ENCODE measurements around the gene SLC25A10.
A peak's percentile ranks its signal among the peaks of the same experiment; 100 is the strongest.
"Not testable (repeated sequence)": the region's sequence is repeated elsewhere in the genome, so short reads cannot be mapped to it uniquely, and the experiment has no call there.

SLC25A10 gene, protein sequence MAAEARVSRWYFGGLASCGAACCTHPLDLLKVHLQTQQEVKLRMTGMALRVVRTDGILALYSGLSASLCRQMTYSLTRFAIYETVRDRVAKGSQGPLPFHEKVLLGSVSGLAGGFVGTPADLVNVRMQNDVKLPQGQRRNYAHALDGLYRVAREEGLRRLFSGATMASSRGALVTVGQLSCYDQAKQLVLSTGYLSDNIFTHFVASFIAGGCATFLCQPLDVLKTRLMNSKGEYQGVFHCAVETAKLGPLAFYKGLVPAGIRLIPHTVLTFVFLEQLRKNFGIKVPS

DNA sequence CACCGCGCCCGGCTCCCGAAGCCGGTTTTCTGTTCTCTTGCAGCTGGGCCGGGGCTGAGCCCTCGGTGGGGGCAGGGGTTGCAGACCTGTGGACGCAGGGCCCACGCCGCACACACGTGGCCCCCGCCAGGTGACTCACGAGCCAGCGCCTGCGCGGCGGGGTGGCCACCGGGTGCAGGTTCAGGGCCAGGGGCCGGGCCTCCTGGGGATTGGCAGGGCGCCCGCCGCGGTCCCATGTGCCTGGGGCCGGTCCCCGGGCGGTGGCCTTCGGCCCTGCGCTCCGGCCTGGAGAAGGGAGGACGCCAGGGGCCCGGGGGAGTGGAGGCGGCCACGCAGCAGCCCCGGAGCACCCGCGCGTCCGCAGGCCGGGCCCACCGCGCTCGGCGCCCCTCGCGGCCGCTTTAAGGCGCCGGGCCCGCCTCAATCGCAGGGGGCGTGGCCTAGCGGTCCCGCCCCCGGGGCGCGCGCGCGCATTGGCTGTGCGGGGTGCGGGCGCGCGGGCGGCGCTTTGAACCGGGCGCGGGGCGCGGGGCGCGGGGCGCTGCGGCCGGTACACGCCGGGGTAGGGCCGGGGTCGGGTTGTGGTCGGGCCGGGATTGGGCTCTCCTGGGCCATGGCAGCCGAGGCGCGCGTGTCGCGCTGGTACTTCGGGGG, at the start of gene SLC25A10:
TSS of gene SLC25A10 (plus strand) at position 471 of the 654 bp plus-strand sequence. CDS start at position 614, 143 bp downstream.
- peak; percentile 70 for DNase-seq (ENCODE audit: low read depth, low spot score)

DNA sequence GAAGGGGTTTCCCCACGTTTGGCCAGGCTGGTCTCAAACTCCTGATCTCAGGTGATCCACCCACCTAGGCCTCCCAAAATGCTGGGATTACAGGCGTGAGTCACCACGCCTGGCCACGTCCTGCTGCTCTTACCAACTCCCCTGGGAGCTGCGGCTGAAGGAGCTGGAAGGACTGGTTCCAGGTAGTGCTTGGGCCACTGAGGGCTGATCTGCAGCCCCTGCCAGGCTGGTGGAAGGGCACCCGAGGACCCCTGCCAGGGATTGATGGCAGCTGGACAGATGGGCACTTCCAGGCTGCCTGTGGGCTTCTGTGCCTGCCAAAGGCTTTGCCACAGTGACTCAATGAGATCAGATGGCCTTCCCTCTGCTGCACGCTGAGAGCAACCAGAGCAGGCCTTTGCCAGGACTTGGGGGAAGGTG, 48.0 kb upstream of the SLC25A10 start:
- no peak for DNase-seq (ENCODE audit: low read depth, low spot score)

DNA sequence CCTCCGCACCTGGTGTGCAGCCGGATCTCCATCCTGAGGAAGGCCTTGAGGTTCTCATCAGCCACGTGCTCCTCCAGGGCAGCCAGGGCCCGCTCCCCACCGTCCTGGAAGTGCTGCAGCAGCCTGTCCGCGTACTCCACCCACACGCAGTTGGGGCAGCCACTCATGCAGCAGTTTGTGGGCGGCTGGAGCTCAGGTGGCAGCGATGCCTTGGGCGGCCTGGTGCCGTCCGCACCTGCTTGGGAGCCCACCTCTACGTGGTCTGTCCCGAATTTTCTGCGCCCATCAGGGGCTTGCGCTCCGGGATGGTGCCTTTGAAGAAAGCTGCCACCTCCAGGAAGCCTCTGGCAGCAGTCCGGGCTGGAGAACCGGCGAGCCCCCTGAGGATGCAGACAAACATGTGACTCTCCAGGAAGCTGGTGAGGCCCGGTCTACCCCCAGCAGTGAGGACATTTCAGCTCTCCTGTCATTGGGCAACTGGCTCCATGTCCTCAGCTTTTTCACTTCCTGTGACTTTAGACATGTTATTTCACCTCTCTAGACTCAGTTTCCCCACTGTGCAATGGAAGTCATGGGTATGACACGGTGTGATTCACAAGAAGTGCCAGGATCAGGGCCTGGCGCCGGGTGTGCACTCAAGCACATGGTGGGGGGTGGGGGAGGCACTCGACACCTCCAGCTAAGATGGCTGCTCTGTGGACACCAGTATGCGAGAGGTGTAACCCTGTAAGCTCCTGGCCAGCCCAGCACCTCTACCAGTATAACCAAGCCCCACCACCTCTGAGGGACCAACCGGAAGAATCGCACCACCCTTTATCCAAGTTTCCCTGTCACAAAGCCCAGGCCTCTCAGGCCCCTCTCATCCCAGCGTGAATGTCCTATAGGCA, 46.6 kb upstream of the SLC25A10 start:
- peak; percentile 16 for DNase-seq (ENCODE audit: low read depth, low spot score)

DNA sequence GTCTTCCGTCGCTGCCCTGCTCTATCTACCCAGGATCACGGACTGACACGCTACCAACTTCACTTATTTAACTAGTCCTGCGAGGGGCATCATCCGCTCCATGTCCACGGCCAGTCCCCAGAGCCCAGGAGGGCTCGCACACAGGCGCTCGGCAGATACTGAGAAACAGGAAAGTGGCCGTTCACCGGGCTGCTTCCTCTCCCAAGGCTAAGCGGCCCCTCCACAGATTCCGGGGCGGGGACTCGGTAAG, 46.1 kb upstream of the SLC25A10 start:
- no peak for DNase-seq (ENCODE audit: low read depth, low spot score)

DNA sequence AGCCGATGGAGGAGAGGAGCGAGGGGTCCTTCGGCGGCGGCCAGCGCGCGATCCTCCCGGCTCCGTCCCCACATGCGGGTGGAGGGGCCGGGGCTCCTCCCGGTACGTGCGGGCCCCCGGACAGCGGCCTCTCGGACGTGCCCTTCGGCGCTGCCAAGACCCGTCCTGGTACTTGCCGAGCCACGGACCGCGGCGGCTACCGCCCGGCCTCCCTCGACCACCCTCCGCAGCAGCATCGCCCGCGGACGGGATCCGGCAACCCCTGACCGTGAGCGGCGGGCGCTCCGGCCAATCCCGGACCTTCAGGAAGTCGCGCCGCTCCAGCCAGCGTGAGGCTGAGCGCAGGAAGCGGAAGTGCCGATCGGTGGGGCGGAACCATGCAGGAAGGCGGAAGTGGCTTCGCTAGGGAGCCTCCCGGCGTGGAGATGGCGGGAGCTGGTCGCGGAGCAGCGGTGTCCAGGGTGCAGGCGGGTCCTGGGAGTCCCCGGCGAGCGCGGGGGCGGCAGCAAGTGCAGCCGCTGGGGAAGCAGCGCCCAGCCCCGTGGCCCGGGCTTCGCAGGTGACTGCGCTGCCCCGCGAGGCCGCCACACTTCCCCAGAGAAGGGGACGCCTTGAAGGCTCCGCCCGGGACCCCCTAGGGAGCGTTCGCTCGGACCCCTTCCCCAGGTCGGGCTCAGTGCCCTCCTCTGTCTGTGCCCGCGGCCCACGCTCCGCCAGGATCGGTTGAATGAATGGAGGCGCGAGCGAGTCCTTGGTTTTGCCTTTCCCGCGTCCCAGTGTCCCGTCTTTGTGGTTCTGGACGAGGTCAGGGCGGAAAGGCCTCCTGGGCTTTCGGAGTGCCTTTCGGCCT, 45.5 kb upstream of the SLC25A10 start, which contains the start of the genes CCDC137 and OXLD1:
TSS of gene CCDC137 (plus strand) at position 396 of the 850 bp plus-strand sequence. CDS start at position 426, 30 bp downstream.
TSS of gene OXLD1 (minus strand) at position 264 of the 850 bp plus-strand sequence. CDS start at position 236, 28 bp downstream.
- DNase-seq (ENCODE audit: low read depth, low spot score) = peak; percentile 89

DNA sequence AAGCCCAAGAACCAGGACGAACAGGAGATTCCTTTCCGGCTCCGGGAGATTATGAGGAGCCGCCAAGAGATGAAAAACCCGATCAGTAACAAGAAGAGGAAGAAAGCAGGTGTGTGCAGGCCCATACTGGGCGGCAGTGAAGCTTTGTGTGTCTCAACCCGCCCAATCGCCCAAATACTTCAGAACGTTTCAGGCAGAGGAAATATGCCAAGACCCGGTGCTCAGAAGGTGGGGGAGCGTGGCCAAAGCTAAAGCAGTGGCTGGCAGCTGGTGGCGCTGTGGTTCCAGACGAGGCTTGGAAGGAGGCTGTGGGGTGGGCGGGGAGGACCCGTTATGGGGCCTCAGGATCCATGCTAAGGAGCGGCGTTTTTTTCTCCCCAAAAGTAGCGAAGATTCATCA, 44.3 kb upstream of the SLC25A10 start:
- DNase-seq (ENCODE audit: low read depth, low spot score) = no peak

DNA sequence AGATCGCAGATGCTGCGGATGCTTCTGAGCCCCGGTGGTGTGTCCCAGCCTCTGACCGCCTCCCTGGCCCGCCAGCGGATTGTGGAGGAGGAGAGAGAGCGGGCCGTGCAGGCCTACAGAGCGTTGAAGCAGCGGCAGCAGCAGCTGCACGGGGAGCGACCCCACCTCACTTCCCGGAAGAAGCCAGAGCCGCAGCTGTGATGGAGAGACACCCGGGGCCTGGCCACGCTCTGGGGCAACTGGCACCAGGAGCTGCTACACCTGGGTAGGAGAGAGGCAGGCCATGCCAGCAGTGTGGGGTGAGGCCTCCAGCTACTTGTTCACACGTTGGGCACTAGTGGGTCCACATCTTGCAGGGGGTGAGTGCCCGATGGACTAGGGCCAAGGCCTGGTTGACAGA, 39.6 kb upstream of the SLC25A10 start:
- DNase-seq (ENCODE audit: low read depth, low spot score) = no peak

DNA sequence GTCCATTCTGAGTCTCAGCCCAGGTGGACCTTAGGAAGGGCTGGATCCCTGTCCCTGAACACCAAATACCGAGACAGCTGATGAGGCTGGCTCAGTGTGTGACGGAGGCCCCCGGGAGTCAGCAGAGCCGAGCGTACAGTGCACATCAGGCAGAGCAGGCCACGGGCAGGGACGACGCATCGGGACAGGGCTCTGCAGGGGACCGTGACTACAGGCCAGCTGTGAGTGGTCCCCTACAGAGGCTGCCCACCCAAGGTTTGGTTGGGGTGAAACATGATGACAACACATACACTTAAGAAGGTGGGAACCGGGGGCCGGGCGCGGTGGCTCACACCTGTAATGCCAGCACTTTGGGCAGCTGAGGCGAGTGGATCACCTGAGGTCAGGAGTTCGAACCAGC, 39.1 kb upstream of the SLC25A10 start:
- no peak for DNase-seq (ENCODE audit: low read depth, low spot score)

DNA sequence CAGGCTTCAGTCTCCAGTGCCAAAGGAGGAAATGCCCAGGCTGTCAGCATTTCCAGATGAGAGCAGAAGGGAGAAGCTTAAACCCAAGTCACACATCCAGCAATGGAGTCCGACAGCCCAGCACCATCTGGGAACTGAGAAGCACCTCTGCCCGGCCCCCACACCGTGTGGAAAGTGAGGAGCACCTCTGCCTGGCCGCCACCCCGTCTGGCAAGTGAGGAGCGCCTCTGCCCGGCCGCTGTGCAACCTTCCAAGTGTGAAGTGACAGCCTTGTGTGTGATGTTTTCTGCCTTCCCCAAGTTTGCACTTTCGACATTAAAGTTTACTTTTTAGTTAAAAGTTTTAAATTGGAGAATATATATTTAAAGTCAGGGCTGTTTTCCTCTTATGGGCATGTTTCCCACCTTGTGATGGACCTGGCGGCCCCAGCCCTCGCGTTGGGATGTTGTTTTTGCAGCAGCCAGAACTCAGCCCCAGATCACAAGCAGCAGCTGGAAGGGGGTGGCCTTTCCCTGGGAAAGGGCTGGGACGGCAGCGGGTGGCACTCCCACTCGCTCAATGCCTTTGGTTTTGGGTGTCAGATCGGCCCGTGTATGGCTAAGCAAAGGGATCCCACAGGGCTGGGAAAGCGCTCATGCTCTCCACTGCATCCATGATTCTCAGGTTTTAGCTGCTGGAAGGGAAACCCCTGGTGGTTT, 38.4 kb upstream of the SLC25A10 start:
- DNase-seq (ENCODE audit: low read depth, low spot score) = no peak

DNA sequence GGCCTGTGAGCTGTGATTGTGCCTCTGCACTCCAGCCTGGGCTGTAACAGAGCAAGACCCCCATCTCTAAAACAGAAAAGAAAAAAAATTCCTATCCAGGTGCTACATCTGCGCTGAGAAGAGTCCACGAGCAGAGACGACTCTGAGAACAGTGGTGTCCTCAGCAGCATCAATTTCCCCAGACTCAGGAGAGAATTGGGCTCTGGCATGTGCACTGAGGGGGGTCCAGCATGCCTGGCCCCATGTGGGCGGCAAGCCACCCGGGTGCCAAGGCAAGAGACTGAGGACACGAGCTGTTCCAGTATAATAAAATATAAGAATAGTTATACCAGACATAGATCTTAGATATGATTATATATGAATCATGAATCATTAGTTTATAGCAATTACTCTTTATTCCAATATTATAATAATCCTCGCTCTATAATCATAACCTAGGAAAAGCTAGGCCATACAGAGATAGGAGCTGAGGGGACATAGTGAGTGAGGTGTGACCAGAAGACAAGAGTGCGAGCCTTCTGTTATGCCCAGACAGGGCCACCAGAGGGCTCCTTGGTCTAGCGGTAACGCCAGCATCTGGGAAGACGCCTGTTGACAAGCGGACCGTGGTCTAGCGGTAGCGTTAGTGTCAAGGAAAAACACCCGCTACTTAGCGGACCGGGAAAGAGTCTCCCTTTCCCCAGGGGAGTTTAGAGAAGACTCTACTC, 36.4 kb upstream of the SLC25A10 start:
- DNase-seq (ENCODE audit: low read depth, low spot score) = not testable (repeated sequence)

DNA sequence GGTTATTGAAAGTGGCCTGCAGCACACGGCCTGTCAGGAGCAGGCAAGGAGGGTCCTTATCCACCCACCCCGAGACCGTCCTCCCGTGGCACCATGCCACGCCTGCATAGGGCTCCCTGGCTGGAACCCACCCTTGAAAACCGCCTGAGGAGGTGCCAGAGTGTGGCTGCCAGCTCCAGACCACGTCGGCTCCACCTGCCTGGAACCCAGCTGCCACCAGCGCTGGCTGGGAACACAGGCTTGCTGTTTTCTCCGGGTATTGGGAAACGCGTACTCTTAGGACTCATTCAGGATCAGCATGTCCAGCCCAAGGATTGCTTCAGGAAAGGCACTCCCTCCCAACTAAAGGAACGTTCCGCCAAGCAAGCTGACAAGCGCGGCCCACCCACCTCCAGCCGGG, 35.2 kb upstream of the SLC25A10 start:
- no peak for DNase-seq (ENCODE audit: low read depth, low spot score)

DNA sequence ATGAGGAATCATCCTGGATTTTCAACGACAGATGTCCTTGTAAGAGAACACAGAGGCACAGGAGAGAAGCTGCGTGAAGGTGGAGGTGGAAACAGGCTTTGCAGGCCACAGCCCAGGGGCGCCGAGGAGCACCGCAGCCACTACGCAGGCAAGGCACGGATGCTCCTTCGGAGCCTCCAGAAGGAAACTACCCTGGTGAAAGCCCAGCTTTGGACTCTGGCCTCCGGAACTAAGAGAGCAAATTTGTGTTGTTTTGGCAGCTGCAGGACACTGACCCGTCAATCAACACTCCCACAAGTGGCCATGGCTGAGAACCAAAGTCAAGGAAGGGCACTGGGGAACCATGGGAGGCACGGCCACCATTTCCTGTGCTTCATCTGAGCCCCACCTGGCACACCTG, 31.9 kb upstream of the SLC25A10 start:
- DNase-seq (ENCODE audit: low read depth, low spot score) = no peak

DNA sequence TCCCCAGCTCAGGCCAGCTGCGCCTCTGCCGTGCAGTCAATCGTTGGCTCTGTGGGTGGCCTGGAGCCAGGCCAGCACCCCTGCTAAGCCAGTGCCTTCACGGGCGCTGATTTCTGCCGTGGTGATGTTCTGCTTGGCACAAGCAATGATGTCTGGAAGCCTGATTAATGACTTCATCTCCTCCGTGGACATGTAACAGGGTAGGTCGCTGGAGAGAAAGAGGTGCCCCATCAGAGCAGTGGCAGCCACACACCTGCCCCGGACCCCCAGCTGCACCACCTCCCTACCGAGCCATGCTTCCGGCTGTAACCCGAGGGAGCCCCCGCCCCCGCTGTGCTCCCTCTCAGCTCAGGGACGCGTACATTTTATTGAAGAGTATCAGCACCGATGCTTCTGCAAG, 30.4 kb upstream of the SLC25A10 start:
- no peak for DNase-seq (ENCODE audit: low read depth, low spot score)

DNA sequence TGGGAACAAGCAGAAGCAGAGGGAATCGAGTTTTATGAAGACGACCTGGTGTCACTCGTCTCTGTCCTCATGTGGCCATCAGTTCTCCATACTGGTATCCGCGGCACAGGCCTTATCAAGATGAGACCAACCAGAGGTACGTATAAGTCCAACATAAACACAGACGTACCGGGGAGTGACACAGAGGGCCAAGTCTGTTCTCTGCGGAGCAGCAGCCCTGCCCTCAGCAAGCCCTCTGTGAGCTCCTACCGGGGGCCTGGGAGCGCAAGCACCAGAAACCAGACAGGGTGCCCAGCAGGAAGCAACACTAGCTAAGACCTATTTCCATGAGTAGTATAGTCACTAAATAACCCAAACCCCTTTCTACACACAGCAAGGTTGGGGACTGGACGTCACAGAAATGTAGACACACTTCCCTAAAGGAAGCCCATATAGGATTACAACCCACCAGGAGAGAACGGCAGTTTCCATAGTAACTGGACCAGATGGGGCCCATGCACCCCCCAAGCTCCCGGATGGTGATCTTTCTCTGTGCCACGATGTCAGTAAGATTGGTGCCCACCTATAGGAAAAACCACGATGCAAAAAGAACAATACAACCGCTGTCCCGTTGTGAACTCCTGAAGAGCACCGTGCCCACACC, 29.4 kb upstream of the SLC25A10 start:
- no peak for DNase-seq (ENCODE audit: low read depth, low spot score)

DNA sequence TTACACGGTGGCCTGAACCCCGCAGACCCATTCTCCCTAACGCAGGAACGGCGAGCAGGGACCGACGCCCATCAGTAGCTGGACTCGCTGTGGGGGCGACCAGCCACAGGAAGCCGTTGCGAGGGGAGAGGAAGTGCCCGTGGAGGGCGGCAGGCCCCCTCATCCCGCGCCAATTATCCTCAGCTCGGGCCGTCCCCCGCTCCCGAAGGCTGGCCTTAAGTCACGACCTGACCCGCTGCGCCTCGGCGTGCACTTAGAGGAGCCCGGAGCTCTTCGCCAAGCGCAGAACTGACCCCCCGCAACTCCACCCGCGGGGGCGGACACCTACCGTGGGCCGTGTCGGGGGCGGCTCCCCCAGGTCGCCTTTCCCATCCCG, 28.9 kb upstream of the SLC25A10 start:
- no peak for DNase-seq (ENCODE audit: low read depth, low spot score)

DNA sequence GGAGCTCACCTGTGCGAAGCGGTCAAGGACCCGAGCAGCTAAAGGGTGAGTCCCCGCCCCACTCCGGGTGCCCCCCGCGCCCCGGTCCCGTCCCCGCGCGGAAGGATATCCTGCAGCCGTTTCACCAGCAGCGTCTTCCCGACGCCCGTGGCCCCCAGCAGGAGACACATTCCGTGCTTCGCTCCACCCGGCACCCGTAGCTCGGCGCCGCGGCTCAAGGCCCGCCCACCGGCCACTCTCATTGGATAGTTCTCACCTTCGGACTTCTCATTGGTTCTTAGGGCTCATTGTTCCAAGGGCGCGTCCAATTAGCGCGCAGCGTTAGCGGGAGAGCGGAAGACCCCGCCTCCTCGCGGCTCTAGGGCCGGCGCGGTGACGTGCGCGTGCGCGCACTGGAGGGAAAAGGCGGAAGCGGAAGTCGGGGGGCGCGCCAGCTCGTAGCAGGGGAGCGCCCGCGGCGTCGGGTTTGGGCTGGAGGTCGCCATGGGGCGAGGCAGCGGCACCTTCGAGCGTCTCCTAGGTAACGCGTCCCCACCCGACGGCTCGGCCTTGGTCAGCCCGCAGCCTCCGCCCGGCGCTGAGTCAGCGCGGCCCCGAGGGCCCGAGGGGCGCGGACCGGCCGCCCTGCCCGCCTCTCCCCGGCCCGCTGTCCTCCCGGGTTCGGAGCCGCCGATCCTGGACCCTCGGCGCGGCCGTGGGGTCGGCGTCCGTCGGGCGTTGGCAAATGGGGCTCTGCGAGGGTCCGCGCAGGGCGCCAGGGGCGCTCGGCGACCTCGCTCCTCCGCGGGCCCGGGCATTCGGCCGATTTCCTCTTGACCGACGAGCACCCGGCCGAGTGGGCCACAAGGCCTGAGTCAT, 28.3 kb upstream of the SLC25A10 start, which contains the start of the genes ARL16 and HGS:
TSS of gene ARL16 (minus strand) at position 214 of the 858 bp plus-strand sequence. CDS start at position 170, 44 bp downstream.
TSS of gene HGS (plus strand) at position 428 of the 858 bp plus-strand sequence. CDS start at position 484, 56 bp downstream.
- peak; percentile 93 for DNase-seq (ENCODE audit: low read depth, low spot score)

DNA sequence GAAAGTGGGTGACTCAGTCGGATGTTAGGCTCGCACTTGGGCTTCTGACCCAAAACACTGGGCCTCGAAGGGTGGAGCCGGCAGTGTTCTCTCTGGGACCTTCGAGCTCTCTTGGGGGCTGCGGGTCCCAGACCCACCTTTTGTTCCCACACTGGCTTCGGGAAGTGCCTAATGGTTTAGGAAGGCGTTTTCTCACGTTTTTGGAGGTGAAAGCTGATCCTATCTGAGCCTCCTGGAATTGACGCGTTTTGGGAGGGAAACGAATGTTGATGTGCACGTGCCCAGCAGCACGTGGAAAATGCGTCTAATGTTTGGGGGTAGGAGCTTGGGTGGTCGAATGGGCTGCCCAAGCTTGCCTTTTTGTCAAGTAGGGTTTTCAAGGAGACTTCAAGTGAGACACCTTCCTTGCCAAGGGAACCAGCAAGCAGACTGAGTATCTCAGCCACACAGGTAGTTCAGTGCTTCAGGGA, 27.6 kb upstream of the SLC25A10 start:
- no peak for DNase-seq (ENCODE audit: low read depth, low spot score)

DNA sequence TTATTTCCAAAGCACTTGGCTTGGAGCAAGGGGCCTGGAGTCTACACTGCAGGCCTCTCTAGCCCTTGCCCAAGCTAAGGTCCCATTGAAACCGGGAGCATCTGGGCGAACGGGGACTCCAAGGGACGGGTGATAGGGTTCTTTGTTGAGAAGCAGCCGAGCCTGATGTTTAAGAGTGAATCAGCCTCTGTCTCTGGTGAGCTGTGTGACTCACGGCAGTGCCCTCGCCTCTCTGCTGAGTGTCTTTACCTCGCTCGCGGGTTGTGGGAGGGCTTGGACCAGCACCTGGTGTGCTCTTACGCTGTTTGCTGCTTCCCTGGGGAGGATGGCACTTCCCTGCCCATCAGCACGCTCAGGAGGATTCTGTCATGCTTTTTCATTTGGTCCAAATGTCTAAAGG, 27.0 kb upstream of the SLC25A10 start:
- DNase-seq (ENCODE audit: low read depth, low spot score) = no peak
